Nephron progenitor cell (in vitro differentiated cells): ENCODE data around the gene SLC25A19.
"Not testable (repeated sequence)": the region's sequence is repeated elsewhere in the genome, so short reads cannot be mapped to it uniquely, and the experiment has no call there.

ENCODE experiments used
- DNase-seq: peaks from one replicate; pipeline ENCODE4 v3.0.0; 2021
- H3K27ac Mint-ChIP-seq: 2 replicates; pipeline ENCODE4 v1.8.0; 2021; ENCODE audit warnings: mild to moderate bottlenecking, moderate library complexity, mixed read lengths
- H3K27me3 Mint-ChIP-seq: 2 replicates; pipeline ENCODE4 v1.8.0; 2021; ENCODE audit warnings: mild to moderate bottlenecking, low read depth, mixed read lengths; ENCODE audit not compliant: poor library complexity
- H3K36me3 Mint-ChIP-seq: 2 replicates; pipeline ENCODE4 v1.8.0; 2021; ENCODE audit warnings: low read depth, mixed read lengths
- H3K4me1 Mint-ChIP-seq: 2 replicates; pipeline ENCODE4 v1.8.0; 2021; ENCODE audit warnings: mixed read lengths
- H3K4me3 Mint-ChIP-seq: 2 replicates; pipeline ENCODE4 v1.8.0; 2021; ENCODE audit warnings: mild to moderate bottlenecking, moderate library complexity, mixed read lengths
- H3K9me3 Mint-ChIP-seq: 2 replicates; pipeline ENCODE4 v1.8.0; 2021; ENCODE audit warnings: mild to moderate bottlenecking, moderate library complexity, mixed read lengths
- TF ChIP-seq, protein P1 (sequence below): fragments of 200-600 bp; sonication (generic); IDR thresholded peaks from 2 replicates; pipeline ENCODE4 v1.5.0; 2021; ENCODE audit warnings: antibody characterized with exemption

The SLC25A19 gene

DNA sequence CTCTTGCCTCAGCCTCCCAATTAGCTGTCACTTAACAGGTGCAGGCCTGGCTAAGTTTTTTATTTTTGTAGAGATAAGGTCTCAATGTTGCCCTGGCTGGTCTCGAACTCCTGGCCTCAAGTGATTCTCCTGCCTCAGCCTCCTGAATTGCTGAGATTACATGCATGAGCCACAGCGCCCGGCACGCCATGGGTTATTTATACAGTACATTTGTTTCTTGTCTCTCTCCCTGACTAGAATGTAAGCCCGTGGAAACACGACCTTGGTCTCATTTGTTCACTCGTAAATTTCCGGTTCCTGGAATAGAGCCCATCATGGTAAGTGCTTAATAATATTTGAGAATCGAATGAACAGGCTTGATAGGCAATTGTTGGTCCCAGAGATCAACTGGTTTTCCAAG, 2.0 kb downstream of the SLC25A19 start:
- no peak for DNase-seq
- H3K27me3 Mint-ChIP-seq: peaks cover 47% of the 10 kb centered on the region

DNA sequence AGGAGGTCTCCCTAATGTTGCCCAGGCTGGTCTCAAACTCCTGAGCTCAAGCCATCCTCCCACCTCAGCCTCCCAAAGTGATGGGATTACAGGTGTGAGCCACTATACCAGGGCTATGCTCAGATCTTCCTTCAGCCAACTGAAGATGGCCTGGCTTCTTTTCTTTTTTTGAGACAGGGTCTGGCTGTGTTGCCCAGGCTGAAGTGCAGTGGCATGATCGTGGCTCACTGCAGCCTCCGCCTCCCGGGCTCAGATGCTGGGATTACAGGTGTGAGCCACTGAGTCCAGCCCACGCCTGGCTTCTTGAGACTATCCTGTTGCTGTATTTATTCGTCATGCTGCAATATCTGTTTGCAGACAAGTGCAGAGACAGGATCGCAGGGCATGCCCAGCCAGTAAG, 4.1 kb downstream of the SLC25A19 start:
- Mint-ChIP-seq H3K4me3 (no peak overlapping the region), H3K36me3 (peaks cover 11% of the 10 kb centered on the region), H3K9me3 (peaks cover 3% of the 10 kb centered on the region), H3K27me3 (peaks cover 27% of the 10 kb centered on the region), H3K27ac (no peak overlapping the region), H3K4me1 (peaks cover 41% of the 10 kb centered on the region)
- no peak for DNase-seq
- TF ChIP-seq, protein P1, sequence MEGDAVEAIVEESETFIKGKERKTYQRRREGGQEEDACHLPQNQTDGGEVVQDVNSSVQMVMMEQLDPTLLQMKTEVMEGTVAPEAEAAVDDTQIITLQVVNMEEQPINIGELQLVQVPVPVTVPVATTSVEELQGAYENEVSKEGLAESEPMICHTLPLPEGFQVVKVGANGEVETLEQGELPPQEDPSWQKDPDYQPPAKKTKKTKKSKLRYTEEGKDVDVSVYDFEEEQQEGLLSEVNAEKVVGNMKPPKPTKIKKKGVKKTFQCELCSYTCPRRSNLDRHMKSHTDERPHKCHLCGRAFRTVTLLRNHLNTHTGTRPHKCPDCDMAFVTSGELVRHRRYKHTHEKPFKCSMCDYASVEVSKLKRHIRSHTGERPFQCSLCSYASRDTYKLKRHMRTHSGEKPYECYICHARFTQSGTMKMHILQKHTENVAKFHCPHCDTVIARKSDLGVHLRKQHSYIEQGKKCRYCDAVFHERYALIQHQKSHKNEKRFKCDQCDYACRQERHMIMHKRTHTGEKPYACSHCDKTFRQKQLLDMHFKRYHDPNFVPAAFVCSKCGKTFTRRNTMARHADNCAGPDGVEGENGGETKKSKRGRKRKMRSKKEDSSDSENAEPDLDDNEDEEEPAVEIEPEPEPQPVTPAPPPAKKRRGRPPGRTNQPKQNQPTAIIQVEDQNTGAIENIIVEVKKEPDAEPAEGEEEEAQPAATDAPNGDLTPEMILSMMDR: no peak

More for the DNA sequence above, 2.0 kb downstream of the SLC25A19 start:
- Mint-ChIP-seq H3K27ac (no peak overlapping the region), H3K4me1 (peaks cover 41% of the 10 kb centered on the region), H3K36me3 (peaks cover 5% of the 10 kb centered on the region), H3K4me3 (no peak overlapping the region), H3K9me3 (peaks cover 3% of the 10 kb centered on the region)
- TF ChIP-seq, protein P1: no peak

DNA sequence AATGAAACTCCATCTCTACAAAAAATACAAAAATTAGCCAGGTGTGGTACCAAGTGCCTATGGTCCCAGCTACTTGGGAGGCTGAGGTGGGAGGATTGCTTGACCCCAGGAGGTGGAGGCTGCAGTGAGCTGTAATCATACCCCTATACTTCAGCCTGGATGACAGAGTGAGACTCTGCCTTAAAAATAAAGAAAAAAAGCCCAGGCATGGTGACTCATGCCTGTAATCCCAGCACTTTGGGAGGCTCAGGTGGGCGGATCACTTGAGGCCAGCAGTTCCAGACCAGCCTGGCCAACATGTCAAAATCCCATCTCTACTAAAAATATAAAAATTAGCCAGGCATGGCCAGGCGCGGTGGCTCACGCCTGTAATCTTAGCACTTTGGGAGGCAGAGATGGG, 9.0 kb downstream of the SLC25A19 start:
- not testable (repeated sequence) for H3K9me3 Mint-ChIP-seq, H3K27ac Mint-ChIP-seq, H3K4me3 Mint-ChIP-seq, DNase-seq, H3K4me1 Mint-ChIP-seq, H3K27me3 Mint-ChIP-seq
- peaks cover 14% of the 10 kb centered on the region for H3K36me3 Mint-ChIP-seq

DNA sequence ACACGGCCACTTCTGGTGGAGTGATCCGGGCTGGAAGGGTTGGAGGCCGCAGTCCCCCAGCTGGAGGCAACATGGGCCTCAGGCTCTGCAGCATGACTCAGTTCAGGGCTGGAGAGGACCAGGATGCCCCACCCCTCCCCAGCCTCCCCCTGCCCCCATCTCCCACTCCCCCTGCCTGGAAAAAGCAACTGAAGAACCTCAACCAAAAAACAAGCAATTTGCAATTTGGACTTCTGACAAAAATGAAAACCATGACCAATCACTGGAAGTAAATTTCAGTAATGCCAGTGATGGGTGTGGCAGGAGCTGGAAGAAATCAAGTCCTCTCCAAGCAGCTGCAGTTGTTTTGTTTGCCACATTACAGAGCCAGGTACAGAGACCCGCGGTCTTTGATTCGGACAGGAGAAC, 11.6 kb downstream of the SLC25A19 start:
- Mint-ChIP-seq H3K27ac (no peak overlapping the region), H3K27me3 (peaks cover 5% of the 10 kb centered on the region), H3K4me3 (no peak overlapping the region), H3K4me1 (no peaks in the 10 kb centered on the region), H3K9me3 (no peaks in the 10 kb centered on the region), H3K36me3 (peaks cover 16% of the 10 kb centered on the region)
- no peak for DNase-seq
- TF ChIP-seq, protein P1: no peak

DNA sequence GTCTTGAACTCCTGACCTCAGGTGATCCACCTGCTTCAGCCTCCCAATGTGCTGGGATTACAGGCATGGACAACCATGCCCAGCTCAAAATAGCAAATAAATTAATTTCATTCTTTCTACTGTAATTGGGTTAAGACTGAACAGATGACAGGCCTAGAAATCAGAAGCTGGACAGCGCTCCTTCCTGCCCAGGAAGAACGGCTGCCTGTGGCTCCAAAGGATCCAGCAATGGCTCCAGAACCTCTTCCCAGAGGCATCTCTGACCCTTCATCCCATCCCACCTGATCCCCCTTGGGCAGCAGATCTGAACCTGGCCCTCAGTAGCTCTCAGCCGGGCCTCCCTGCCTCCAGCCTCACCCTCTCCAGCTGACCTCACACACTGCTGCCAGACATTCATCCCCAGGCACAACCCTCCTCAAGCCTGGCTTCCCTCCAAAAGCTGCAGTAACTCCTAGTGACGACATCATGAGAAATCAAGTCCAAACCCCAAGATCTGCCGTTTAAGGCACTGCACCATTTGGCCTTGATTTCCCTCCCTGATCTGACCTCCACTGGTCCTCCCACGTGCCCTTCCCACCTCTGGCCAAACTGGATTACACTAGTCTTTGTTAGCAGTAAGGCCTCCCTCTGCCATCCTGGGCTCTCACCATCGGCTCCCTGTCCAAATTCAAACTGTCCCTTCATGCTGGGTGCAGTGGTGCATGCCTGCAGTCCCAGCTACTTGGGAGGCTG, 15.1 kb downstream of the SLC25A19 start:
- TF ChIP-seq, protein P1: no peak
- Mint-ChIP-seq H3K36me3 (peaks cover 11% of the 10 kb centered on the region), H3K4me1 (peaks cover 13% of the 10 kb centered on the region), H3K27me3 (peaks cover 5% of the 10 kb centered on the region), H3K9me3 (no peaks in the 10 kb centered on the region), H3K27ac (no peak overlapping the region), H3K4me3 (peak overlapping the region; percentile 31)
- DNase-seq: no peak

DNA sequence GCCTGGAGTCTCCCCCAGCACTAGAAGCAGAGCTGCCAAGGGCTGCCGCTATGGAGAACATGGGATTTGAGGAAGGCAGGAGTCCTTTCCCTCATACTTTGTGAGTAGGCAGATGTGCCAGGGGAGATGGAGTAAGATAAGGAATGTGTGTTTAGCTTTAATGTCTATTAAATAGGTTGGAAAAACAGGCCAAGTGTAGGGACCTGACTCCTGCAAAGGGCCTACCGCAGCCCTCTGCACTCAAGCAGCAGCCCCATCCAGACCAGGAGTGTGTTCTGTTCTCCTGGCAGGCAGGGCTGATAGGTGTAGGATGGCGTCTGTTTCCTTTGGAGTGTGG, 16.4 kb downstream of the SLC25A19 start:
- Mint-ChIP-seq H3K27ac (no peak overlapping the region), H3K4me3 (peak overlapping the region; percentile 64), H3K36me3 (peaks cover 11% of the 10 kb centered on the region), H3K4me1 (peaks cover 19% of the 10 kb centered on the region), H3K27me3 (peaks cover 5% of the 10 kb centered on the region), H3K9me3 (no peaks in the 10 kb centered on the region)
- no peak for DNase-seq
- TF ChIP-seq, protein P1: no peak
